Cardiac muscle cell (in vitro differentiated cells and primary cell): Measurements from ENCODE around the gene PI4KB. TPM values are rescaled to one million over a fixed set of nuclear protein-coding genes. Genes with fewer than 3 reads are reported as not detected.

Experiments
- DNase-seq, 2 donors: peaks; one replicate each; pipeline versions ENCODE4 v3.0.0 to v3.0.0-alpha.2; 2010 to 2017; ENCODE audit warnings: low read depth in 1 of 2, low spot score in 1 of 2
- H3K27ac ChIP-seq: fragments of 200-600 bp; sonication (generic); 2 replicates; pipeline ENCODE4 v1.5.1; 2016
- H3K27me3 ChIP-seq: fragments of 200-600 bp; sonication (generic); 2 replicates; pipeline ENCODE4 v1.6.0; 2016; ENCODE audit warnings: control low read depth
- H3K36me3 ChIP-seq: fragments of 200-600 bp; sonication (generic); 2 replicates; pipeline ENCODE4 v1.5.1; 2016; ENCODE audit warnings: control low read depth
- H3K4me1 ChIP-seq: fragments of 200-600 bp; sonication (generic); 2 replicates; pipeline ENCODE4 v1.8.1; 2017; ENCODE audit warnings: low read depth, mild to moderate bottlenecking, mixed run types
- H3K4me3 ChIP-seq: fragments of 200-600 bp; sonication (generic); 2 replicates; pipeline ENCODE4 v1.5.1; 2016; ENCODE audit warnings: mild to moderate bottlenecking
- H3K9me3 ChIP-seq: fragments of 200-600 bp; sonication (generic); 2 replicates; pipeline ENCODE4 v1.5.1; 2017; ENCODE audit warnings: low read depth, mild to moderate bottlenecking, control low read depth
- CTCF ChIP-seq: IDR thresholded peaks from 2 replicates; pipeline ENCODE4 v1.5.1; 2012; ENCODE audit warnings: low read depth, mild to moderate bottlenecking, low read length
- polyA plus RNA-seq: library from polyadenylated mRNA; unstranded; fragments of >200 nt; fragmentation: Nextera tagmentation; extraction: Ambion mirVana; gene quantifications from 2 replicates; pipeline ENCODE4 v1.2.1, GENCODE V29; 2016
- total RNA-seq: library from RNA; depleted of rRNA; stranded (reverse); fragments of >200 nt; gene quantifications from 2 replicates; pipeline ENCODE4 v1.2.3, GENCODE V29; 2016

The PI4KB gene
- total and polyA plus RNA-seq, 2 experiments from 2014 or later: 46.0 to 53.5 TPM

GRCh38 chr1:151342569-151342968, 15.4 kb upstream of the PI4KB start:
- peaks cover 11% of the 10 kb centered on the region for H3K36me3 ChIP-seq
- H3K27me3 ChIP-seq: no peaks in the 10 kb centered on the region
- no peak for TF ChIP-seq CTCF
- H3K9me3 ChIP-seq: no peaks in the 10 kb centered on the region
- H3K27ac ChIP-seq: no peak overlapping the region
- DNase-seq: no peak
- H3K4me1 ChIP-seq: peaks cover 9% of the 10 kb centered on the region
- no peak overlapping the region for H3K4me3 ChIP-seq

DNA sequence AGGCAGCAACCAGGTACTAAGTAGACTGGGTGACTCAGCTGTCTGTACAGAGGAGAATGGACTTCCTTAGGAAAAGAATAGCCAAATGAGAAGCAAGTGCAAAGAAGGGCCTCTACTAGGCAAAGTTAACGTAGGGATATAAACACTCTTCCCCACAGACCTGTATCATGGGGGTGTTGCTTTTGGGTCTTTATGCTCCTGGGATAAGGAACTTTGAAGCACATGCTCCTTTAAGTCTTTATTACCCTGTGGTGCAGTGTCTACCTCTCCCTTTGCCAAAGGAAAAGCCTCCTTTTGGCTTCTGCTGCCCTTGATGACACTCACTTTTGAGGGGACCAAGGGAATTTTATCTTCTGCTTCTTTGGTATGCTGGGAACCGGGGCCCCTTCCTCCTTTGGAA, 14.8 kb upstream of the PI4KB start:
- Histone ChIP-seq H3K27ac (peak overlapping the region; percentile 15), H3K4me1 (peaks cover 9% of the 10 kb centered on the region), H3K27me3 (no peaks in the 10 kb centered on the region), H3K4me3 (no peak overlapping the region), H3K9me3 (no peaks in the 10 kb centered on the region), H3K36me3 (peaks cover 11% of the 10 kb centered on the region)
- no peak for DNase-seq
- TF ChIP-seq CTCF: no peak

GRCh38 chr1:151340870-151341754, 13.9 kb upstream of the PI4KB start:
- peaks cover 5% of the 10 kb centered on the region for H3K4me1 ChIP-seq
- H3K9me3 ChIP-seq: no peaks in the 10 kb centered on the region
- H3K27me3 ChIP-seq: no peaks in the 10 kb centered on the region
- no peak overlapping the region for H3K4me3 ChIP-seq
- peak; percentile 60 for TF ChIP-seq CTCF
- DNase-seq: peak; percentile 88 to 89
- H3K36me3 ChIP-seq: peaks cover 11% of the 10 kb centered on the region
- peak overlapping the region; percentile 72 for H3K27ac ChIP-seq

DNA sequence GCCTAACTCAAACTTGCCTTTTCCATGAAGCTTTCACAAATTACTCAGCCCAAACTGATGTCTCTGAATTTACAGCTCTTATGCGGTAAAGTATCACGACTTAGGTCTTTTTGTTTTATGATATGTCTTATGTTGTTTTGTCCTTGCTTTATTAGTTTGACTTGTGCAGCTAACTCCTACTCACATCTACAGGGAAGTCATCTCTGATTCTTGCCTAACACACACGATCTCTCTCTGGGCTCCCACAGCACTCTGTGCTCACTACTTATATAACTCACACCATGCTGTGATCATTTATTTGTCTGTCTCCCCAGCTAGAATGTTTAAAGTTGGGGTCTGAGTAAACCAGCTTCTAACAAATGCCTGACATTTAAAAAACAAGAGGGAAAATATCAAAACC, 9.3 kb upstream of the PI4KB start:
- Histone ChIP-seq H3K36me3 (no peaks in the 10 kb centered on the region), H3K27ac (no peak overlapping the region), H3K27me3 (no peaks in the 10 kb centered on the region), H3K9me3 (no peaks in the 10 kb centered on the region), H3K4me1 (no peaks in the 10 kb centered on the region), H3K4me3 (no peak overlapping the region)
- no peak for DNase-seq
- no peak for TF ChIP-seq CTCF

GRCh38 chr1:151334822-151335221, 7.6 kb upstream of the PI4KB start:
- Histone ChIP-seq H3K4me3 (no peak overlapping the region), H3K9me3 (no peaks in the 10 kb centered on the region), H3K4me1 (no peaks in the 10 kb centered on the region), H3K27ac (no peak overlapping the region), H3K36me3 (no peaks in the 10 kb centered on the region), H3K27me3 (no peaks in the 10 kb centered on the region)
- no peak for DNase-seq
- no peak for TF ChIP-seq CTCF
